Colonic mucosa (tissue), 4 donors: Measurements from ENCODE around the gene ERCC4. TPM values are rescaled to one million over a fixed set of nuclear protein-coding genes. Genes with fewer than 3 reads are reported as not detected.

Source experiments
- DNase-seq: peaks from one replicate; pipeline ENCODE4 v3.0.0-alpha.2; 2020
- H3K27ac ChIP-seq: fragments of 200-600 bp; one replicate; pipeline ENCODE4 v1.8.0; 2021
- H3K27me3 ChIP-seq: fragments of 200-600 bp; one replicate; pipeline ENCODE4 v1.8.0; 2021
- H3K36me3 ChIP-seq: fragments of 200-600 bp; one replicate; pipeline ENCODE4 v1.8.0; 2021
- H3K4me1 ChIP-seq: fragments of 200-600 bp; one replicate; pipeline ENCODE4 v1.8.0; 2021; ENCODE audit warnings: mild to moderate bottlenecking
- H3K4me3 ChIP-seq: fragments of 200-600 bp; one replicate; pipeline ENCODE4 v1.8.0; 2021
- H3K9ac ChIP-seq, 2 donors: one replicate each; pipeline ENCODE4 v1.7.0; 2013; ENCODE audit warnings: control low read depth in 2 of 2, low read depth in 2 of 2, low read length in 2 of 2
- H3K9me3 ChIP-seq: fragments of 200-600 bp; one replicate; pipeline ENCODE4 v1.8.0; 2021
- intact Hi-C: fragments of 100-400 bp; cut with DNase I; formaldehyde crosslinking; loops from one replicate; pipeline ENCODE4 v1.14.1; 2022
- total RNA-seq, 2 donors: library from RNA; stranded (reverse); fragmentation: NEBNext Ultra II Directional in 1 of 2; extraction: Animal tissue kit (Norgen Biotek cat#: 25700) in 1 of 2; gene quantifications; one replicate each; pipeline ENCODE4 v1.2.1, GENCODE V29; 2021
- TF ChIP-seq, protein P1 (sequence below): fragments of 200-600 bp; IDR thresholded peaks from one replicate; pipeline ENCODE4 v1.8.0; 2022; ENCODE audit warnings: antibody characterized with exemption, mild to moderate bottlenecking
- donor health status: healthy.
- donor health status: DM: no; HTN: no; CAD: no.
- donor health status: DM: no; HTN: no; CAD: no.

ERCC4 gene
- total RNA-seq, 2 donors from 2014 or later: 8.0 to 9.7 TPM

DNA sequence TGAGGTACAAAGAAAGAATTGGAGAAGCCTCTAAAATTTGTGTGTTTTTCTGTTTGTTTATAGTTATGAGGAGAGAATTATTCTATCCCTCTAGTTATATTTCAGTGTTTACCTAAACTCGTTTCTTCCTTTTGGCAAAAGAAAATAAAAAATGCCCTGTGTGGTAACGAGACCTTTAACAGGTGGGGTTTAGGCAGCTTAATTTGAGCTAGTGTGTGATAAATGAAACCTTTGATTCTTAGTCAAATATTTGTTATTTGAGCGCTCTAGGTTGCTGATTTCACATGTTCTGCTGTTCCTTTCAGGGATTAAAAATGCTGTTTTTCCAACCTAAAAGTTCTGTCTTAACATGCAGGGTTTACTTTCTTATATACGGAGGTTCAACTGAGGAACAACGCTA is 17.5 kb downstream of the ERCC4 start:
- H3K9ac ChIP-seq: no peak overlapping the region
- H3K9me3 ChIP-seq: no peaks in the 10 kb centered on the region
- no peak overlapping the region for H3K4me3 ChIP-seq
- TF ChIP-seq, protein P1, sequence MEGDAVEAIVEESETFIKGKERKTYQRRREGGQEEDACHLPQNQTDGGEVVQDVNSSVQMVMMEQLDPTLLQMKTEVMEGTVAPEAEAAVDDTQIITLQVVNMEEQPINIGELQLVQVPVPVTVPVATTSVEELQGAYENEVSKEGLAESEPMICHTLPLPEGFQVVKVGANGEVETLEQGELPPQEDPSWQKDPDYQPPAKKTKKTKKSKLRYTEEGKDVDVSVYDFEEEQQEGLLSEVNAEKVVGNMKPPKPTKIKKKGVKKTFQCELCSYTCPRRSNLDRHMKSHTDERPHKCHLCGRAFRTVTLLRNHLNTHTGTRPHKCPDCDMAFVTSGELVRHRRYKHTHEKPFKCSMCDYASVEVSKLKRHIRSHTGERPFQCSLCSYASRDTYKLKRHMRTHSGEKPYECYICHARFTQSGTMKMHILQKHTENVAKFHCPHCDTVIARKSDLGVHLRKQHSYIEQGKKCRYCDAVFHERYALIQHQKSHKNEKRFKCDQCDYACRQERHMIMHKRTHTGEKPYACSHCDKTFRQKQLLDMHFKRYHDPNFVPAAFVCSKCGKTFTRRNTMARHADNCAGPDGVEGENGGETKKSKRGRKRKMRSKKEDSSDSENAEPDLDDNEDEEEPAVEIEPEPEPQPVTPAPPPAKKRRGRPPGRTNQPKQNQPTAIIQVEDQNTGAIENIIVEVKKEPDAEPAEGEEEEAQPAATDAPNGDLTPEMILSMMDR: no peak
- H3K27ac ChIP-seq: no peak overlapping the region
- no peak for DNase-seq
- no peaks in the 10 kb centered on the region for H3K27me3 ChIP-seq
- intact Hi-C loops: no loop called here
- no peaks in the 10 kb centered on the region for H3K36me3 ChIP-seq
- H3K4me1 ChIP-seq: no peaks in the 10 kb centered on the region

DNA sequence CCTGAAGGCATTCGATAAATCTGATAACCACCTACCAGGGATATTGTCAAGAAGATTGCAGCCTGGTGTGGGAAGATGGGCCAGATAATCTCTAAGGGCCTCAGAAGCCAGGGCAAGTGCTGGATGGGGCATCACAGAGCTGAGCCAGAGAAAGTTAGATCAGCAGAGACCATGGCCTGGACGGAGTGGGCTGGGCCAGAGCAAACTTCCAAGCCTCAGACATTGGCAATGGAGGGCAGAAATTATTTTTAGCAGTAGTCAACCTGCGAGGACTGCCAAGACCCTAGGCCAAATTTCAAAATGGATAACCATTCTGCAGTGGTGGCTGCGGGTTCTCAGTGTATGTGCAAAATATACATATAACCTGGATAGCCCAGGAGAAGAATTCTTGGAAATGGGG is 18.5 kb downstream of the ERCC4 start:
- H3K27ac ChIP-seq: no peak overlapping the region
- DNase-seq: no peak
- TF ChIP-seq, protein P1: no peak
- no peaks in the 10 kb centered on the region for H3K36me3 ChIP-seq
- no peaks in the 10 kb centered on the region for H3K9me3 ChIP-seq
- no peak overlapping the region for H3K9ac ChIP-seq
- intact Hi-C loops: no loop called here
- no peak overlapping the region for H3K4me3 ChIP-seq
- no peaks in the 10 kb centered on the region for H3K4me1 ChIP-seq
- H3K27me3 ChIP-seq: no peaks in the 10 kb centered on the region

DNA sequence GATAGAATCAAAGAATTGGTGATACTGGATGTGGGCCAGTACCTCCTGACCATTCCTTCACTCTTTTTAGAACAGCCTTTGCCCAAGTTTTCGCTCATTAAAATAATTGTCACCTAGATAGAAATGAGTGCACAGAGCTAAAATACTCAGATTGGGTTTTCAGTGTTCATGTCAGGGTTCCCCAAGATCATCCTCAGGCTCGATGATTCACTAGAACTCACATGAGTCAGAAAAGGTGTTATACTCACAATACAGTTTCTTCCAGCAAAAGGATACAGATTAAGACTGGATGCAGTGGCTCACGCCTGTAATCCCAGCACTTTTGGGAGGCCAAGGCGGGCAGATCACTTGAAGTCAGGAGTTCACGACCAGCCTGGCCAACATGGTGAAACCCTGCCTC is 19.9 kb downstream of the ERCC4 start:
- no peak for DNase-seq
- TF ChIP-seq, protein P1: no peak
- H3K27ac ChIP-seq: no peak overlapping the region

DNA sequence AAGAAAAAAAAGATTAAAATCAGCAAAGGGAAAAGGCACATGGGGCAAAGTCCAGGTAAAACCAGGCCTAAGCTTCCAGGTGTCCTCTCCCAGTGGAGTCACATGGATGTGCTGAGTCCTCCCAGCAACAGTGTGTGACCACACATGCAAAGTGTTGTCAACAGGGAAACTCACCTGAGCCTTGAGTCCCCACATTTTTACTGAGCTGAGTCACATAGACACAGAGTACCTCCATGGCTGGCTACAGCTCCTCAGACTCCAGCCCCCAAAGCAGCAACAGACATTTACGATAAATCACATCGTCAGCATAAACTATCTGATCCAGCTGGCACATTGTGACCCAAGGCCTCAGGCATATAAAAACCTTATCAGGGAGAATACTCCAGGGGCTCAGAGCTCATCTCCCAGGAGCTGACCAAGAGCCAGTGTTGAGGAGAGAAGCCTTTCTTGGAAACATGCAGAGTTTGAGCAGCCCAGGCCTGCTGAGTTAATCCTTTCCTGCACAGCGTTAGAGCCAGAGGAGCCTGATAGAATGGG is 20.5 kb downstream of the ERCC4 start:
- no peak overlapping the region for H3K27ac ChIP-seq
- H3K9ac ChIP-seq: no peak overlapping the region
- no peaks in the 10 kb centered on the region for H3K4me1 ChIP-seq
- DNase-seq: no peak
- H3K27me3 ChIP-seq: no peaks in the 10 kb centered on the region
- no peaks in the 10 kb centered on the region for H3K36me3 ChIP-seq
- no peak overlapping the region for H3K4me3 ChIP-seq
- TF ChIP-seq, protein P1: no peak
- no peaks in the 10 kb centered on the region for H3K9me3 ChIP-seq
- intact Hi-C loops: no loop called here

More for the DNA sequence above, 19.9 kb downstream of the ERCC4 start:
- no peaks in the 10 kb centered on the region for H3K9me3 ChIP-seq
- intact Hi-C loops: no loop called here
- H3K4me3 ChIP-seq: no peak overlapping the region
- no peaks in the 10 kb centered on the region for H3K36me3 ChIP-seq
- no peaks in the 10 kb centered on the region for H3K4me1 ChIP-seq
- H3K9ac ChIP-seq: no peak overlapping the region
- no peaks in the 10 kb centered on the region for H3K27me3 ChIP-seq

DNA sequence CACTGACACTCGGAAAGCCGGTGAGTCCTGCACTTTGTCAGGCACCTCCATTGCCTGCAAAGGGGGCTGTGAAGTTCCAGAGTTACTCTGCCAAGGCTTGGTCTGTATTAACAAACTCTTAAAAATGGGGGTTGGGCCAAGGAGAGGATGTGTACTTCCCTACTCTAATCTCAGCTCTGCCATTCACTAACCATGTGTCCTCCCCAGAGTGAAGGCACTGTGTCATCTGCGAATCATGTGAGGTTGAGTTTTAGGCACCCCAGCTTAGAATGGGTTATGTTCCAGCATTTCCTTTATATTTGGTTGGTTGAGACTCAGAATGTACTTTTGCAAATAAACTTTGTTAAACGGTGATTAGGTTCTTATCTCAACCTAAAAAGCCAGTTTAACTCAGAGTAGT is 24.9 kb downstream of the ERCC4 start:
- intact Hi-C loops: no loop called here
- Histone ChIP-seq H3K27ac (no peak overlapping the region), H3K36me3 (no peaks in the 10 kb centered on the region)

More for the DNA sequence above, 24.9 kb downstream of the ERCC4 start:
- no peaks in the 10 kb centered on the region for H3K4me1 ChIP-seq
- no peak overlapping the region for H3K9ac ChIP-seq
- H3K4me3 ChIP-seq: no peak overlapping the region
- DNase-seq: no peak
- H3K9me3 ChIP-seq: no peaks in the 10 kb centered on the region
- TF ChIP-seq, protein P1: no peak
- H3K27me3 ChIP-seq: no peaks in the 10 kb centered on the region
